HG02981 (cell line): Measurements from ENCODE around the gene LDAH.

ENCODE experiments used
- ATAC-seq: cut with Tn5 transposase; IDR thresholded peaks from one replicate; pipeline ENCODE4 v1.9.1; 2021; ENCODE audit warnings: mild to moderate bottlenecking, moderate library complexity; ENCODE audit not compliant: unreplicated experiment

Gene LDAH

DNA sequence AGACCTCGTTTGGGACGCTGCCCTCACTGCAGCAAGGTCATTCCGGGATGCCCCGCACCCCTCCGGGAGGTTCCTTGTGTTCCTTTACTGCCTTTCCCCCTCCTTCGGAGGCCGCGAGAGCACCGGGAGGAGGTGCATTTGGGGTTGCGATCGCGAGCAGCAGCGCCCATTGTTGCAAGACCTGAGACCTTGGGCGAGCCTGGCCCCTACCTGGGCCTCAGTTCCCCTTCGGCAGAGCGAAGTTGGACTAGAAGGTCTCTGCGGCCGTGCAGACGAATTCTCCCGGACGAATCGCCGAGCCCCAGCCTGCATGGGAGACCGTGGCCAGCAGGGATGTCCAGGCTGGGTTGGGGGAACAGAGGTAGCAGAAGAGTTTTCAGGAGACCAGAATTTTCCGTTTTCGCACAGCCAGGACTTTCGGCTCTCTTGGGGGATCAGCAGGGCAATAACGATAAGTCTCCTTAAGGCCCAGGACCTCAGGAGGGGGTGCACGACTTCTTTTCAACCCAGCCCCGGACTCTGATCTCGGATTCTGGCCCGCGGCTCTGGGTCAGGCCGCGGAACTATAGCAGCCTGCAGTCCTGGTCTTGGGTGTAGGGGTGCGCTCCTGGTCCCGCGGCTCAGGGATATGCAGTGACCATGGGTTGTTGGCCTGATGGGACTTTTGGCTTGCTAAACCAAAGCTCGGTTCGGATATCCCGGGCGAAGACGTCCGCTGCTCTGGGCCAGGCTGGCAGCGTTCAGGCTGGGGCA lies 153.2 kb downstream of the LDAH start:
- no peak for ATAC-seq

DNA sequence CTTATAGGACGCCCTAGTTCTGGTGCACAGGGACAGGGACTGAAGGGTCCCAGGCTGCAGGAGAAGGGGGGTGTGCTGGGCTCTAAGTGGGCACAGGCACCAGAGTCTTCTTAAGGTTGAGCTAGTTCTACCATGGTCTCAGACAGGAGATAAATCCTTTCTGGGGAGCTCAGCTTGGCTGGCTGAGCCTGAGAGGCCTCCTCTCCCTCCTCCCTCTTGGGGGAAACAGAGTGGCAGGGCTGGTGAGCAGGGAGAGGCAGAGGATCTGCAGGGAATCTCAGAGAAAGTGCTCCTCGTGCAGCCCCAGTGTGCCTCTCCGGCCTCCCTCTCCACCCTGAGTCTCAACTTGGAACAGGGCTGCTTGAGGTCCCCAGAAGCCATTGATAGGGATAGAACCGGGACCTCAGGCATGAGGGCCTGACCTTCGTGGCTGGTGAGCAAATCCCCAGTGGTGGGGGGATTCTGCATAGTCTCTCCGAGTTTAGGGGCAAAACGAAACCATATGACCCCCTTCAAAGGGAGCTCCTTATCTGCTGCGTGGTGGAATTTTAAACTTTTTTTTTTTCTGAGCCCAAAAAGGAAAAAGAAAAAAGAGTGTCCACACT lies 153.9 kb downstream of the LDAH start:
- ATAC-seq, result no peak

DNA sequence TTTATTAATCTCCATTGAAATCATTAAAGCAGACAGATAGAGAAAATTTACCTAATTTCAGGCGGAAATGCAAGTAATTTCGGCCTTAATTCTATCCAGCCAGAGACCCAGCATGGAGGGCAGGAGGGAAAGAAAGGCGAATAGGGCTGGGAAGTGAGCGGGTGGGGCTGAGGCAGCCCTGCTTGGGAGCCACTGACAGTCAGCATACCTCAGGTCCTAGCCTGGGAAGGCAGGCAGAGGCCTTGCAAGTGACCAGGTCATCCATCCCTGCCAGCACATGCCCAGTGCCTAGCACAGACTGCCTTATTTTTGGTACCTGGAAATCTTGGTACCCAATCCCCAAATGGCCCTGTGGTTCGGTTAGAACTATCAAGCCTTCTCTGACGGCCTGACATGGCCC lies 154.4 kb downstream of the LDAH start:
- no peak for ATAC-seq

DNA sequence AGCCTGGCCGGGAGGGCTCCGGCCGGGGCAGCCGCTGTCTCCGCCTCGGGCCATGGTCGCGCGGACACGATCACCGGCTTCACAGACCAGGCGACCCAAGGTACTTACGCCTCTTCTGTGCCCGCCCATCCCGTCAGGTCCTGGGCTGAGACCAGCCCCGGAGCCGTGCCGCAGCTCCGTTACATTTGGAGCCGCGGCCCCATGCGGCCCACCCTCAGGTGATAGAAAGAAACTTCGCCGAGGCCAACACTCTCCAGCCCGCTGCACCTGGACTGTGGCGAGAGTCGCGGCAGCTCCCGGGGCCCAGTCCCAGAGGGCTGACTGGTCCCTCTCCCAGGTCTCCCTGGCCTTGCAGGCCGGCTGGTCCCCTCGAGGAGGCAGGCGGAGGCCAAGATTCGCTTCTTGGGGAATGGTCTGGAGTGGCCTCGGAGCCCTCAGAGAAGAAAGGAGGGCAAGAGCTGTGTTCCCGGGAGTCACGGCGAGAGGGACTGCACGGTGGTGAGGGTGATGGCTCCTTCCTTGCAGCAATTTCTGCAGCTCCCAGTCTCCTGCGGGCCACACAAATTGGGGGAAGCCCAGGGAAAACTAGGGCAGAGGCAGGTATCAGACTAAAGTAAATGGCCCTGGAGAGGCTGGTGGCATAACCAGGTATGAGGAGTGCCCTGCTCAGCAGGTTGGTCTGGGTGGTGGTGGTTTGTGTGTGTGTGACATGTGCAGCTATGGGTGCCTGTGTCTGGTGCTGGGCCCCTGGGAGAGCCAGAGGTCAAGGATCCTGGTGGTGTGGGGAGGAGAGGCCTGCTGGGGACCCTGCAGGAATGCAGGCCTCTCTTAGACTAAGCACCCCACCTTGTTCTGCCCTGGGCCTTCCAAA lies 155.1 kb downstream of the LDAH start:
- ATAC-seq, result no peak

DNA sequence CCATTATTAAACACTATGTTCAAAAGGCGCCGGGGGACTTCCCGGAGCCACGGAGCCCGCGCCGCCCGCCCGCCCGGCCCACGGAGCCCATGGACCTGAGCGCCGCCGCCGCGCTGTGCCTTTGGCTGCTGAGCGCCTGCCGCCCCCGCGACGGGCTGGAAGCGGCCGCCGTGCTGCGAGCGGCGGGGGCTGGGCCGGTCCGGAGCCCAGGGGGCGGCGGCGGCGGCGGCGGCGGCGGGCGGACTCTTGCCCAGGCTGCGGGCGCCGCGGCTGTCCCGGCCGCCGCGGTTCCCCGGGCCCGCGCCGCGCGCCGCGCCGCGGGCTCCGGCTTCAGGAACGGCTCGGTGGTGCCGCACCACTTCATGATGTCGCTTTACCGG lies 155.8 kb downstream of the LDAH start:
- ATAC-seq, result no peak

DNA sequence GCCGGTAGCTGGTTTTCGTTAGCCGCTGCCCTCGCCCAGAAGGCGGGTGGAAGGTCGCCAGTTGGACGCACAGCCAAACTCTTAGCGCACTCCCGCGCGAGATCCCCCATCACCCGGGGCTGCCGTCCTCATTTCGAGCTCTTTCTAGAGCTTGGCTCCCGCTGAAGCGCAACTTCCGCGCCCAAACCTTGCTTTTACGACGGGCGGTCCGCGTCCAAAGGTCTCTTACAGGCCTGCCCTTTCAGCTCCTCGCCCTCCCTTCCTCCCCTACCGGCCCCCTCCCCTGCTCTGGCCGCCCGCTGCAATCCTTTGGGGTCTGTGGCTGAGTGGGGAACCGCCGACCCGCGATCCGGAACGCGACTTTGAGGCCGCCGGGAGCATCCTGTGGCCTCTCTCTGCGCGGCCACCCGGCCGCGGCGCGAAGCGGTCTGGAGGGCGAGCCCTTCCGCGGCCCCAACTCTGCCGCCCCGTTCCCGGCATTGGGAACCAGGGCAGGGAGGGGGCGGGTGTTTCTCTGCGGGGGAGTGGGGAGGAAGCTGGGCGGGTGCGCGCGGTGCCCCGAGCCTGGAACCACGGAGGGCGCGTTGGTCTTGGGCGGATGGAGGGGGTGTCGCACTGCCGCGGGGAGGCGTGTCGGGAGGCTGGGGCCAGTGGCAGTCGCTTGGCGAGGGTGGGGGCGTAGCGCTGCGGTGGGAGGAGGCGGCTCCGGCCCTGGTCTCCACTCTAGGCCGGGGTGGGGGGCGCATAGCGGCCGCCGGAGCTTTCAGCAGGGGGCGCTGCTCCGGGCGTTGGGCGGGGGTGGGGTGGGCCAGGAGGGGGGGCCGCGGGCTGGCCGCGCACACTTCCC lies 156.4 kb downstream of the LDAH start, which contains the start of gene GDF7:
Gene GDF7 (plus strand): TSS at position 841 of the 847 bp plus-strand sequence. CDS start 96 bp downstream, outside the sequence.
- no peak for ATAC-seq

DNA sequence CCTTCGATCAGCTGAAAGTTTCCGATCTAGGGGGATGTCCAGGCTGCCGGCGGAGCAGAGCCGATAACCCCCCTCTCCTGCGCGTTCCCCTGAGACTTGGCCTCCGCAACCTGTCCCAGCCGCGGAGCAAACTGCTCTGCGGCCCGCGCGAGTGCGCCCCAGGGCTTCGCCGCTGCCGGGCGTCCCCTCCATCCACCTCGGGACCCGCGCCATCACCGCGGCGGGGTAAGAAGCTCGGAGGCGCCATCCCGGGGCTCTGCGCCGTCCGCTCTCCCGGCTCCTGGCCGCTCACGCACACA lies 156.9 kb downstream of the LDAH start:
- no peak for ATAC-seq

DNA sequence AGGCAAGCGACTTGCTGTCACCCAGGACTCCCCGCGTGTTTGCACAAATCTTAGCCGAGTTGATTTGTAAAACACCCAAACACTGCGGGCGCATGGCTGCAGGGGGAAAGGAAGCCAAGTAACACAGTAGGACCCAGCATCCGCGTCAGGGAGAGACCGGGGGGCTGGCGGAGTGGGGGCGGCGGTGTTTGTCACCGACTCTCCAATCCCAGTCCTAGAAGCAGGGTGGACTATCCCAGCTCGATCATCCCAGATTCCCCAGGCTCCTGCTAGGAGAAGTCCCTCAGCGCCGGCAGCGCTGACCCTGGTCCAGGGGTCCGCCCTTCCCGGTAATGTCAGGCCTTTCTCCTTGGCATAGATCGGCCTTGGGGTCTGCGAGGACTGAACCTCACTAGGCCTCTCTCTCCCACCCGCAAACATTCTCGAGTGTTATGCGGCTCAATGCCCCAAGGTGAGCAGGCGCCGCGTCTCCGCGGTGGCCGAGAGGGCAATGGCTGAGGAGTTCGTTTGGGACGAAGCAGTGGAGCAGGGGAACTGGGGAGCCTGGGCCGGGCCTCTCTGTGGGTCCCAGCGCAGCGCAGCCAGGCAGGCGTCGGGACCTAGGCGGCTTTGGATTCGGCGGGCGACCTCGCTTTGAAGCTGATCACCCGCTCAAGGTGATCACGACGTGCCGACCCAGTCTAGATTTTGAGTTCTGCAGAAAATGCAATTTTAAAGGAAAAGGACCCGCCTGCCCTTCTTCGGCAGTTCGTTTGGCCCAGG lies 157.5 kb downstream of the LDAH start:
- ATAC-seq, result no peak

DNA sequence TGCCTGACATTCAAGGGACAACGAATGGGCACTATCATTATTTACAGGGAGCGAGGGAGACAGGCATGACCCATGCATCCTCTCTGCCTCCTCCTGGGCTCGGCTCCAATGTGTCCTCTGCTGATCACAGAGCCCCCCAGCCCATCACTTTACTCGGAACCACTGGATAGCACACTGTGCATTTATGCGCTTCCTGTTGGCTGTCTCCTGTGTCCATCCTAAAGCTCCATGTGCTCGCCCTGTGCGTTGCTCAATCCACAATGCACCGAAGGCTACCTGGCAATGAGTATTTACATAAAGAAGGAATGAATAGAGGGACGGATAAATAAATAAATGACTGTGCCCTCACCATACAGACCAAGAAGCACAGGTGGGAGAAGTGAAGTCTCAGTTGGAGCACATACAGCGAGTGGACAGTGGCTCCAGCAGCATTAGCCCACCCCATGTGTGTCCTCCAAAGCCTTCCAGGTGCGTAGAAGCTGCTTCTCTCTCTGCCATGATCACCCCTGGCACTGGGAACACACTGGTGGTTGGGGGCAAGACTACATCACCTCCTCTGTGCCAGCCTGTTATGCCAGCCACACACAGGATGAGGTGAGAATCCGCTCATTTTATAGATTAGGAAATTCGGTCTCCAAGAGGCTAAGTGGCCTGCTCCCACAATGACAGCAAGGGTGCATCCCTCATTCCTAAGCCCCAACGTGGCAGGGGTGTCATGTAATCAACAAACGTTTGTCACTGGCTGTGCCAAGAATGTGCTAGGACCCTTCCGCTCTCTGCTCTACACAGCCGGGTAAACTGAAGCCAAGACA lies 158.3 kb downstream of the LDAH start:
- no peak for ATAC-seq

DNA sequence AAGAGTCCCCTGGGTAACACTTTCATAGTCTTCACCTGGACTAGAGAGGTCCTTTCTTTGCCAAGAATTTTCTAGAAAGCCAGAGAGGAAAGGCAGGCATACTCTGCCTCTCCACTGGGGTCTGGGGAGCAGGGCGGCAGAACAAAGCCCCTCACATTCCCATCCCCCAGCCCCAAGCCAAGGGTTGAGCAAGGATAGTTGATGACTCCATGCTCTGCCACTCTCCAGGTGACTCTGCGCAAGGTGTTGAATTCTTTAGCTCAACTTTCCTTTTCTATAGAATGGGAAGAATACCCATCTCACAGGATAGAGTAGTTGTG lies 158.9 kb downstream of the LDAH start:
- no peak for ATAC-seq

DNA sequence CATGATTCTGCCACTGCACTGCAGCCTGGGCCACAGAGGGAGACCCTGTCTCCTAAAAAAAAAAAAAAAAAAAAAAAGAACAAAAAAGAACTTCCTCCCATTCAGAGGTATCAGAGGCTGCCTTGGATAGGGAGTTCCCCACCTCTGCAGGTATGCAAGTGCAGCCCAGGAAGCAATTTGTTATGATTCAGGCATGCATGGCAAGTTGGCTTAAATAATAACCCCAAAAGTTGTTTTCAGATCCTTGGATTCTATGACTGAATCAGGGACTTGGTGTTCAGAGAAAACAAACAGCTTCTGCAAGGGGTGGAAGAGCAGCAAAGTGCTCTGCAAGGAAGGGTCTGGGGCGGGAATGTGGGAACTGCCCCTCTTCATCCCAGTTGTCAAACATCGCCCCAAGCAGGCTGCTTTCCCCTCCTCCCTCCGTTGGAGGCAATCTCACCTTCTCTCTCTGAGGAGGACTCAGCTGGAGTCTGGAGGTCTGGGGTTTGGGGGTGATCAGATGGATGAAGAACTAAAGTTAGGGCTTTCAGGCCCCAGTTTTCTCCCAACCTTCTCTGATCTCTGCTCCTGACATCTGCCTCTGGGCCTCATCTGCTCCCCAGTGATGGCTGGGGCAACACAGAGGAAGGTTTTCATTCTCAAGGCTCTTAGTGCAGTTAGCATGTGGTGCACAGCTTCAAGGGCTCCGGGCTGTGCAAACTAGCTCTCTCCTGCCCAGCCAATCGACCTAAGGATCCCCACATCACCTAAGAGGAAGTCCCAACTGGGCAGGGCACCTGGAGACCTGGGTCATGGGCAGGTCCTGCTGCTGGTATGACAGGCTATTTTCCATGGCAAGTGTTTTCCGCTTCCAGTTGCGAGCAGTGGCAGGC lies 159.5 kb downstream of the LDAH start:
- no peak for ATAC-seq

DNA sequence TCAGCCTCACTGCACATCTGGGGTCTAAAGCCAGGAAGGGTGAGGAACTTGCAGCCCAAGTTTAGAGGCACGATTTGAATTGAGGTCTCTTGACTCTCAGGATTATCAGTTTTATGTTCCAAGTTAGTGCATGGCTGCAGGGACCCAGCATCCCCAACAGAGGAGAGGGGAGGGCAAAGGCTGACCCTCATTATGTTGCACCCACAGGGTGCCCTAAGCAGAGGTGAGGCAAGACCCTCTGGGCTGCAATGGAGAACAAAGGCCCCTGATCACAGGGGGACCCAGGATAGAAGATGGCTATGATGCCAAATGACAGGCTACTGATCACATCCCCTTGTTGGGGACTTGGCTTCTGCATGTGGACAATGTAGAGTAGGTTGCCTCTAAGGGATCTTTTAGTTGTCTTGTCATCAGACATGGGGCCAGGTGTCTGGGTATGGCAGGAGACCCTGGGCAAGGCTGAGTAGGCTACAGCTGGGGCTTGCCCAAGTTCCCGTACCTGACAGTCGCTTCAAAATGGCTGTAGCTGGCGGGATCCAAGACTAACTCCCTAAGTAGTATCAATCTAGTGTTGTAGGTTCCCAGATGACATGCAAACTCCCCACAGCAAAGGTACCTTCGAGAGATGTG lies 160.5 kb downstream of the LDAH start:
- no peak for ATAC-seq

DNA sequence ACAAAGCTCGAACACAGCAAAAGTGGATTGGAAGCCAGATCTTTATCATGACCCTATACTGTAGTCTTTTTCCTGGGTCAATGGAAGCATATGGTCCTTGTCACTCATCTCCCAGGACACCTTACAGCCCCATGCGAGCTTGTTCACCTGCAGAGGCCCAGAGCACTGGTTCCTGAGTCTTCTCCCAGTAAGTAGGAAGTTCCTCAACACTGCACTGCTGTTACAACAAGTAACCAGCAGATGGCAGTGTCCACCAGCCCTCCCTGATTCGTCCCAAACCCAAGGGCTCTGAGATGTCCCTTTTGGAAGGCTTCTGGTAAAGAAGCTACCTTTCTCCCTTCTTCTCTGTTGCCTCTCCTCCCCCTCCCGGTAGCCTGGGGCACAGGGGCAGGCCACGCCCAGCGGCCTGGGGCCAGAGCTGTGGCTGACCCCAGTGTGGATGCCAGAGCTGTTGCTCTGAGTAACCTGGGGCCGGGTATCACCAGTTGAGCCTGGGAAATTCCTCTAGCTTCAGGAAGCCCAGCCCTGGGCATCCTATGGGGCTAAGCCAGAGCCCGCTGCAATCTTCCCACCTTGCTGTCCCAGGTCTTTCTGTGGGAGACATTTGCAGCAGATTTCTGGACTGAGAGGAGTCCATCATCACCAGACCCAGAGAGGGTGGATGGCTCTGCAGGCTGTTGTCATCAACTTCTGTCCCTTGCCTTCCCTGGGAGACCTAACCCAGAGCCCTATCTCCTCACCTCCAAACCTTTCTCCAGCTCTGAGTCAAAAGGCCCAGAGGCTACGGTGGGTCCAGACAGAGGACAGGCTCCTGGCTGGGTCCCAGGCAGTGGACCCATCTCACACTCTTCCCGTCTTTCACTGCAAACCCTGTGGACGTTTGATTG lies 161.2 kb downstream of the LDAH start:
- peak; percentile 59 for ATAC-seq

DNA sequence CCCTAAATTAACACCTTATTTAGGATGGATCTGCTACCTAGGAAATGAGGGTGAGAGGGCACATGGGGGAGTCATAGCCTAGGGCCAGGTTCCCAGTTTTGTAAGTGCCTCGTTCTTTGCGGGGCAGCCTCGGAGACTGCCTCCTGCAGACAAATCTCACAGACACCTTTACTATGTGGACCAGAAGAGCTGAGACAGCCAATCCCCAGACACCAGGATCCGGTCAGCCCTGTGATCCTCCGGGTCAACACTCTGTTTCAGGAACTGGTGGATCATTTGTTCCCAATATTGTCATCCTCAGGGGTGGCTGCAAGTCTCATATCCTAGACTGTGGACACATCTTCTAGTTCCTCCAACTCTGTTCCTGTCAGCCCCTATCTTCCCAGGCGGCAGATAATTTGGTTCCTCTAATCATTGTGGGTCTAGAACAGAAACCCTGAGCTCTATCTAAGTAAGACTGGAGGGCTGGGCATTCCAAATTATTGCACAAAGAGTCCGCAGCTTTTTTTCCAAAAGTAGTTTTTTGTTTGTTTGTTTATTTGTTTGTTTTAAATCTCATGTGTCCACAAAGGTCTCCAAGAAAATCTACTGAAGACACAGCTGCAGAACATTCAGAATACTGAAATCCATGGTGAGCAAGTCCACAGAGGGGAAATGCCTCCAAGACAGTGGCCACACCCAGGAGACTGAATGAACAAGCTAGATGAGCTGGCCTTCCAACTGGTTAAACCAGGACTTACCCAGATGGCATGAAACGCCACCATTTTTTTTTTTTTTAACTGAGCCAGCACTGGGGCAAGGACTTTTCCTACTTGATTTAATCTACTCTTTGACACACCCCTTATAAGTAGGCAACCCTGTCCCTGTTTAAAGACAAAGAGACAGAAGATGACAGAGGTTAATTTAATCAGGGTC lies 162.1 kb downstream of the LDAH start:
- ATAC-seq, result no peak

DNA sequence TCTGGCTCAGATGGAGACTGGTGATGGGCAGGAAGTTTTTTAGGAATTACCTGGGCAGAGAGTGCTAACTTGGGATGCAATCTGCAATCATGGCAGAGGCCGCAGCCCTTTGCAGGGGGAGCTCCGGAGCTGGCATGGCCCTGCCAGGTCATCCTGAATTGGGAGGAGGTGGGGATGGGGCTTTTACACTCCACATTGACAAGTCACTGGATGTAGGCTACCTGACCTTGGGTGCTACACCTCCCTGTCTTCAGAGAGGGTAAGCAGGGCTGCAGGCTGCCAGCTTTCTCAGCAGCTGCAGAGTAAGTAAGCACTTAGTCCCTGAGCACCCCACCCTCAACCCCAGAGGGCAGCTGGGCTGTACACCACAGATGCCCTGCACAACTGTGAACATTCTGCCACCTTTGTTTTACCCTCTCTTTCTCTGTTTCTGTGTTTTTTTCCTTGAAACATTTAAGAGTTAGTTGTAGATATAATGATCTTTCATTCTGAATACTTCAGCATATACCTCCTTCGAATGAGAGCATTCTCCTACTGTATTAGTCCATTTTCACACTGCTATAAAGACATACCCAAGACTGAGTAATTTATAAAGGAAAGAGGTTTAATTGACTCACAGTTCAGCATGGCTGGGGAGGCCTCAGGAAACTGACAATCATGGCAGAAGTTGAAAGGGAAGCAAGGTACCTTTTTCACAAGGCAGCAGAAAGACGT lies 165.2 kb downstream of the LDAH start:
- no peak for ATAC-seq

DNA sequence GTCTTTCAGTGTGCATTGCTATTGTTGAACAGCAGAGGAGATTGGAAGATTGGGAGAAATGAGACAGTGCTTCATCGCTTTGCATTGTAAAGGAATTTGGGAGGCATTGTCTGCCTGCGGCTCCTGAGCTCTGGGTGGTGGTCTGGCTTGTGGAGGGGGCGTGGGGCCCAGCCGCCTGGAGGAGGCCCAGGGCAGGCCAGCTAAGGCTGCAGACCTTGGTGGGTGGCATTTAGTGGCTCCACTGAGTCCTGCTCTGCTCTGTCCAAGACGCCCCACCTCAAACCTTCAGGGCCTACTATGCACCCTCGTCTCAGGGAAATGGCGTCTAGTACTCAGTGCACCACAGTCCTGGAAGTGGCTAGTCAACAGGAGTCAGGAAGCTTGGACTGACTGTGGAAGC lies 166.3 kb downstream of the LDAH start:
- ATAC-seq, result no peak
